Choroid plexus epithelial cell (primary cell): Measurements from ENCODE around the gene TBC1D1.
A peak's percentile ranks its signal among the peaks of the same experiment; 100 is the strongest.

Source experiments
- DNase-seq: peaks from one replicate; pipeline ENCODE4 v3.0.0-alpha.2; 2010; ENCODE audit warnings: low read depth
- H3K4me3 ChIP-seq: 2 replicates; pipeline ENCODE4 v1.5.1; 2011; ENCODE audit warnings: low read depth, mild to moderate bottlenecking, control low read depth, low read length, moderate library complexity
- CTCF ChIP-seq: conservative IDR thresholded peaks from 2 replicates; pipeline ENCODE4 v1.5.1; 2011; ENCODE audit warnings: low read depth, mild to moderate bottlenecking, control low read depth, inconsistent platforms, low read length, moderate library complexity

TBC1D1 gene

GRCh38 chr4:38046727-38047489 lies 156.0 kb downstream of the TBC1D1 start:
- TF ChIP-seq CTCF = peak; percentile 9
- H3K4me3 ChIP-seq = no peak overlapping the region
- DNase-seq = peak; percentile 65

GRCh38 chr4:38049545-38050170 lies 158.8 kb downstream of the TBC1D1 start:
- TF ChIP-seq CTCF = no peak
- H3K4me3 ChIP-seq = no peak overlapping the region
- DNase-seq = no peak

GRCh38 chr4:38050560-38051350 lies 159.9 kb downstream of the TBC1D1 start:
- no peak overlapping the region for H3K4me3 ChIP-seq
- DNase-seq = peak; percentile 30
- no peak for TF ChIP-seq CTCF

- DNase-seq = no peak
- no peak overlapping the region for H3K4me3 ChIP-seq
- peak; percentile 24 for TF ChIP-seq CTCF
Observed at GRCh38 chr4:38055566-38055965, 164.7 kb downstream of the TBC1D1 start.

GRCh38 chr4:38056011-38056685 lies 165.3 kb downstream of the TBC1D1 start:
- no peak overlapping the region for H3K4me3 ChIP-seq
- TF ChIP-seq CTCF = no peak
- no peak for DNase-seq

- DNase-seq = no peak
- no peak overlapping the region for H3K4me3 ChIP-seq
- no peak for TF ChIP-seq CTCF
Observed at GRCh38 chr4:38058151-38058550, 167.3 kb downstream of the TBC1D1 start.
